ENCODE data around the gene MINDY3.

- TF ChIP-seq CTCF (IDR thresholded peaks at IDR 0.05) (no peak), EZH2 (IDR thresholded peaks at IDR 0.05; ENCODE audit: borderline replicate concordance, insufficient read depth, low read depth, low read length, poor library complexity, severe bottlenecking) (no peak)
Measured at GRCh38 chr10:15758618-15759017, 101.7 kb downstream of the MINDY3 start.
